ENCODE data around the gene EMC8.
"Not testable (repeated sequence)": the region's sequence is repeated elsewhere in the genome, so short reads cannot be mapped to it uniquely, and the experiment has no call there.

EMC8 gene

GRCh38 chr16:85799497-85800320, at the start of gene EMC8, which contains the start of gene COX4I1:
TSS of gene EMC8 (minus strand) at chr16:85799544. CDS start at chr16:85799295, 249 bp downstream.
TSS of gene COX4I1 (plus strand) at chr16:85799695. CDS start at chr16:85801206, 1,511 bp downstream.
- DNase-seq (ENCODE audit: low read depth in 2 of 2), result peak; percentile 86 to 92

GRCh38 chr16:85848986-85849385, 49.6 kb upstream of the EMC8 start:
- no peak for DNase-seq (ENCODE audit: low read depth in 2 of 2)

- DNase-seq (ENCODE audit: low read depth in 2 of 2), result no peak
These were observed 48.6 kb upstream of the EMC8 start for GRCh38 chr16:85847681-85848601.

- DNase-seq (ENCODE audit: low read depth in 2 of 2), result no peak
These were observed 47.7 kb upstream of the EMC8 start for GRCh38 chr16:85847036-85847435.

GRCh38 chr16:85846461-85846860, 47.1 kb upstream of the EMC8 start:
- DNase-seq (ENCODE audit: low read depth in 2 of 2), result no peak

GRCh38 chr16:85845266-85845665, 45.9 kb upstream of the EMC8 start:
- no peak for DNase-seq (ENCODE audit: low read depth in 2 of 2)

GRCh38 chr16:85844786-85845185, 45.4 kb upstream of the EMC8 start:
- no peak for DNase-seq (ENCODE audit: low read depth in 2 of 2)

- DNase-seq (ENCODE audit: low read depth in 2 of 2), result no peak
These were observed 44.8 kb upstream of the EMC8 start for GRCh38 chr16:85844169-85844481.

- DNase-seq (ENCODE audit: low read depth in 2 of 2), result no peak
These were observed 44.3 kb upstream of the EMC8 start for GRCh38 chr16:85843471-85844168.

- no peak for DNase-seq (ENCODE audit: low read depth in 2 of 2)
These were observed 43.5 kb upstream of the EMC8 start for GRCh38 chr16:85842848-85843247.

GRCh38 chr16:85842435-85842834, 43.1 kb upstream of the EMC8 start:
- DNase-seq (ENCODE audit: low read depth in 2 of 2), result no peak

GRCh38 chr16:85840801-85841200, 41.5 kb upstream of the EMC8 start:
- DNase-seq (ENCODE audit: low read depth in 2 of 2), result no peak

- no peak for DNase-seq (ENCODE audit: low read depth in 2 of 2)
These were observed 41.1 kb upstream of the EMC8 start for GRCh38 chr16:85840395-85840794.

- DNase-seq (ENCODE audit: low read depth in 2 of 2), result no peak
These were observed 40.4 kb upstream of the EMC8 start for GRCh38 chr16:85839681-85840240.

- DNase-seq (ENCODE audit: low read depth in 2 of 2), result no peak
These were observed 39.7 kb upstream of the EMC8 start for GRCh38 chr16:85838876-85839585.

- DNase-seq (ENCODE audit: low read depth in 2 of 2), result no peak
These were observed 39.0 kb upstream of the EMC8 start for GRCh38 chr16:85838381-85838780.

- DNase-seq (ENCODE audit: low read depth in 2 of 2), result not testable (repeated sequence)
These were observed 38.3 kb upstream of the EMC8 start for GRCh38 chr16:85837654-85838053.

- no peak for DNase-seq (ENCODE audit: low read depth in 2 of 2)
These were observed 37.6 kb upstream of the EMC8 start for GRCh38 chr16:85836706-85837582.

GRCh38 chr16:85835956-85836705, 36.8 kb upstream of the EMC8 start:
- DNase-seq (ENCODE audit: low read depth in 2 of 2), result no peak
